BLaER1 treated with 17β-estradiol and CSF1 and Interleukin-3, amounts not matched to agents 10 nM and 100 nM (cell line): ENCODE measurements around the gene SLCO4A1.

Source experiments
- H3K27ac ChIP-seq, 11 experiments: shearing (Covaris generic); formaldehyde crosslinking; 2 replicates each; pipeline ENCODE4 v1.8.1; 2022
- H3K27me3 ChIP-seq, 11 experiments: shearing (Covaris generic); formaldehyde crosslinking; 2 replicates each; pipeline ENCODE4 v1.8.1; 2022
- H3K36me3 ChIP-seq, 11 experiments: shearing (Covaris generic); formaldehyde crosslinking; 2 replicates each; pipeline ENCODE4 v1.8.1; 2022
- H3K4me1 ChIP-seq, 10 experiments: shearing (Covaris generic); formaldehyde crosslinking; 2 replicates each; pipeline ENCODE4 v1.8.1; 2022
- H3K4me2 ChIP-seq, 11 experiments: shearing (Covaris generic); formaldehyde crosslinking; 2 replicates each; pipeline ENCODE4 v1.8.1; 2022
- H3K4me3 ChIP-seq, 10 experiments: shearing (Covaris generic); formaldehyde crosslinking; 2 replicates each; pipeline ENCODE4 v1.8.1; 2022
- H3K9ac ChIP-seq, 11 experiments: shearing (Covaris generic); formaldehyde crosslinking; 2 replicates each; pipeline ENCODE4 v1.8.1; 2022
- H3K9me3 ChIP-seq, 11 experiments: shearing (Covaris generic); formaldehyde crosslinking; replicated peaks in 1 of 11; 2 replicates each; pipeline ENCODE4 v1.8.1; 2022
- H4K20me1 ChIP-seq, 11 experiments: shearing (Covaris generic); formaldehyde crosslinking; 2 replicates each; pipeline ENCODE4 v1.8.1; 2022
- Cebpa-rat ChIP-seq, 11 experiments: shearing (Covaris generic); IDR thresholded peaks; 2 replicates each; pipeline ENCODE4 v1.8.1; 2022

SLCO4A1 gene

GRCh38 chr20:62697468-62697912 is 55.2 kb downstream of the SLCO4A1 start:
- Histone ChIP-seq H3K27me3 (peaks cover 0 to 20% (median 0%) of the 10 kb centered on the region in 11 experiments; a peak in 7 of 22 replicates), H3K36me3 (no peaks in the 10 kb centered on the region), H3K9ac (no peak overlapping the region), H4K20me1 (no peaks in the 10 kb centered on the region), H3K4me1 (peaks cover 20 to 62% (median 45%) of the 10 kb centered on the region in 10 experiments), H3K9me3 (no peaks in the 10 kb centered on the region), H3K4me2 (peak overlapping the region; percentile 10 to 70 (median 52); a peak in 17 of 22 replicates), H3K4me3 (no peak overlapping the region), H3K27ac (no peak overlapping the region)
- TF ChIP-seq Cebpa-rat (IDR thresholded peaks at IDR 0.05), result no peak

GRCh38 chr20:62698231-62698630 is 55.9 kb downstream of the SLCO4A1 start:
- Histone ChIP-seq H4K20me1 (no peaks in the 10 kb centered on the region; a peak in 1 of 22 replicates), H3K9me3 (no peaks in the 10 kb centered on the region), H3K4me3 (no peak overlapping the region), H3K27ac (no peak overlapping the region), H3K36me3 (no peaks in the 10 kb centered on the region), H3K9ac (no peak overlapping the region), H3K4me2 (peak overlapping the region in 5 of 11 experiments; percentile 49 to 70 (median 52); a peak in 8 of 22 replicates), H3K27me3 (peaks cover 0 to 18% (median 0%) of the 10 kb centered on the region in 11 experiments; a peak in 6 of 22 replicates), H3K4me1 (peaks cover 20 to 62% (median 45%) of the 10 kb centered on the region in 10 experiments)
- no peak for TF ChIP-seq Cebpa-rat (IDR thresholded peaks at IDR 0.05)

GRCh38 chr20:62699296-62699695 is 57.0 kb downstream of the SLCO4A1 start:
- Histone ChIP-seq H3K27me3 (peaks cover 0 to 8% (median 0%) of the 10 kb centered on the region in 11 experiments; a peak in 4 of 22 replicates), H3K4me1 (peaks cover 26 to 61% (median 45%) of the 10 kb centered on the region in 10 experiments), H3K9me3 (no peaks in the 10 kb centered on the region), H4K20me1 (no peaks in the 10 kb centered on the region; a peak in 1 of 22 replicates), H3K27ac (no peak overlapping the region), H3K36me3 (no peaks in the 10 kb centered on the region), H3K4me2 (0 out of 22 replicates have a peak overlapping the region, but pooled peaks of 1 of the 11 experiments have one; percentile 50), H3K4me3 (no peak overlapping the region), H3K9ac (no peak overlapping the region)
- TF ChIP-seq Cebpa-rat (IDR thresholded peaks at IDR 0.05), result no peak

- no peak overlapping the region for H3K4me3 ChIP-seq
- no peak overlapping the region for H3K9ac ChIP-seq
- H3K27me3 ChIP-seq, result peaks cover 0 to 6% (median 0%) of the 10 kb centered on the region in 11 experiments; a peak in 2 of 22 replicates
- no peaks in the 10 kb centered on the region; a peak in 1 of 22 replicates for H4K20me1 ChIP-seq
- no peaks in the 10 kb centered on the region for H3K9me3 ChIP-seq
- no peak for TF ChIP-seq Cebpa-rat (IDR thresholded peaks at IDR 0.05)
- no peak overlapping the region for H3K27ac ChIP-seq
- H3K36me3 ChIP-seq, result no peaks in the 10 kb centered on the region
- H3K4me2 ChIP-seq, result 0 out of 22 replicates have a peak overlapping the region, but pooled peaks of 1 of the 11 experiments have one; percentile 8
- peaks cover 31 to 61% (median 46%) of the 10 kb centered on the region in 10 experiments for H3K4me1 ChIP-seq
These were observed 57.4 kb downstream of the SLCO4A1 start for GRCh38 chr20:62699741-62700140.

GRCh38 chr20:62700261-62700930 is 58.1 kb downstream of the SLCO4A1 start:
- Histone ChIP-seq H4K20me1 (peaks cover 0 to 4% (median 0%) of the 10 kb centered on the region in 11 experiments; a peak in 1 of 22 replicates), H3K9me3 (no peaks in the 10 kb centered on the region), H3K4me1 (peaks cover 31 to 61% (median 47%) of the 10 kb centered on the region in 10 experiments), H3K4me2 (no peak overlapping the region), H3K27me3 (peaks cover 0 to 6% (median 0%) of the 10 kb centered on the region in 11 experiments; a peak in 2 of 22 replicates), H3K4me3 (no peak overlapping the region), H3K27ac (no peak overlapping the region), H3K9ac (no peak overlapping the region), H3K36me3 (no peaks in the 10 kb centered on the region)
- TF ChIP-seq Cebpa-rat (IDR thresholded peaks at IDR 0.05), result no peak

GRCh38 chr20:62701161-62702012 is 59.1 kb downstream of the SLCO4A1 start:
- Histone ChIP-seq H3K27me3 (peaks cover 0 to 9% (median 1%) of the 10 kb centered on the region in 11 experiments; a peak in 7 of 22 replicates), H3K9me3 (no peaks in the 10 kb centered on the region), H3K36me3 (no peaks in the 10 kb centered on the region), H3K9ac (no peak overlapping the region), H3K4me1 (peaks cover 31 to 61% (median 51%) of the 10 kb centered on the region in 10 experiments), H3K27ac (no peak overlapping the region), H4K20me1 (peaks cover 0 to 4% (median 0%) of the 10 kb centered on the region in 11 experiments; a peak in 1 of 22 replicates), H3K4me3 (no peak overlapping the region), H3K4me2 (no peak overlapping the region)
- TF ChIP-seq Cebpa-rat (IDR thresholded peaks at IDR 0.05), result no peak

GRCh38 chr20:62702013-62702300 is 59.7 kb downstream of the SLCO4A1 start:
- H3K4me3 ChIP-seq, result no peak overlapping the region
- H3K9ac ChIP-seq, result no peak overlapping the region
- peaks cover 30 to 63% (median 53%) of the 10 kb centered on the region in 10 experiments for H3K4me1 ChIP-seq
- no peak for TF ChIP-seq Cebpa-rat (IDR thresholded peaks at IDR 0.05)
- peaks cover 3 to 15% (median 7%) of the 10 kb centered on the region in 11 experiments; a peak in 19 of 22 replicates for H3K27me3 ChIP-seq
- H3K4me2 ChIP-seq, result 0 out of 22 replicates have a peak overlapping the region, but pooled peaks of 1 of the 11 experiments have one; percentile 54
- no peak overlapping the region for H3K27ac ChIP-seq
- H3K36me3 ChIP-seq, result no peaks in the 10 kb centered on the region
- H3K9me3 ChIP-seq, result no peaks in the 10 kb centered on the region
- peaks cover 0 to 4% (median 0%) of the 10 kb centered on the region in 11 experiments; a peak in 1 of 22 replicates for H4K20me1 ChIP-seq

- H3K36me3 ChIP-seq, result no peaks in the 10 kb centered on the region
- peak overlapping the region; percentile 38 to 97 (median 55); a peak in 21 of 22 replicates for H3K4me2 ChIP-seq
- H3K9me3 ChIP-seq, result no peaks in the 10 kb centered on the region
- TF ChIP-seq Cebpa-rat (IDR thresholded peaks at IDR 0.05), result no peak
- H4K20me1 ChIP-seq, result peaks cover 0 to 7% (median 2%) of the 10 kb centered on the region in 11 experiments; a peak in 4 of 22 replicates
- H3K27me3 ChIP-seq, result peaks cover 16 to 27% (median 19%) of the 10 kb centered on the region in 11 experiments
- H3K4me3 ChIP-seq, result no peak overlapping the region
- H3K4me1 ChIP-seq, result peaks cover 31 to 63% (median 54%) of the 10 kb centered on the region in 10 experiments
- H3K27ac ChIP-seq, result no peak overlapping the region
- H3K9ac ChIP-seq, result 0 out of 22 replicates have a peak overlapping the region, but pooled peaks of 2 of the 11 experiments have one; percentile 2 to 17
These were observed 60.9 kb downstream of the SLCO4A1 start for GRCh38 chr20:62702895-62703852.
